NCI-H2196 treated with DMSO at 0.1 percent for 48 hours (cell line): ENCODE data around the gene FAM110D.

Experiments
- DNase-seq: peaks from one replicate; lab custom pipeline; 2025; ENCODE audit not compliant: unreplicated experiment; lab: John Stamatoyannopoulos, UW

Gene FAM110D

DNA sequence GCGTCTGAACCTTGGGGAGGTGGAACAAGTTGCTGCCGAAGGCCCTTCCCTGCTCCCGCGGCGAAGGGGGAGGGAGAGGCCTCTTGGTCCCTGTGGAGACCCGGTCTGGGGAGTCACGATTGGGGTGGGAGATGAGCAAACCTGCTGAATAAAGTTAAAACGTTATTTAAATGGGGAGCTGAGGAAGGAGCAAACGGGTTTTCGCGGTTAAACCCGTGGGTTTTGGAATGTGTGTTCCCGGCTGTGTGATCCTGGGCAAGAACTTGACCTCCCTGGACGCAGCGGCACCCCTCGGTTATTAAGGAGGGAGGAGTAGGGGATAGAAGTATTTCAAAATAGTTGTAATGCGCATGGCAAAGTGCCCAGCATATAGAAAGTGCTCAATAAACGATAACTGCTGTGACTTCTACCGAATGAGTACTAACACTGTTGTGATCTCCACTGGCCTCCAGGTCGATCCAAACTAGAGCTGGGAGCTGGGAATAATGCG lies 3.4 kb downstream of the FAM110D start:
- no peak for DNase-seq

DNA sequence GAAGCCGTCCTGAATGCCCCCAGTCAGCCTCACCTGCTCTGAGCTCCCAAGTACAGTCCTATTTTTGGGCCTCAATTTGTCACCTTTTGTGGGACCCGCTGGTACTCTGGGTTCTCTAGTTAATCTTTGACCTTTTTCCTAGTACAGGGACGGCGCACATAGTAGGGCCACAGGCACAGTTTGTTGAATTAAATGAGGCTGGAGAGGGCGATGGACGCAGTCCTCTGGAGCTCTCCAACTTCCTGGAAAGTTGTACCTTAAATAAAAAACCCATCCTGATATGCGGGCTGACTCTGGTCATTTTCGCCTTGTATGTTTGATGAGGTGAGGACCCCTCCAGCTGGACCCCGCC lies 4.8 kb downstream of the FAM110D start:
- no peak for DNase-seq

DNA sequence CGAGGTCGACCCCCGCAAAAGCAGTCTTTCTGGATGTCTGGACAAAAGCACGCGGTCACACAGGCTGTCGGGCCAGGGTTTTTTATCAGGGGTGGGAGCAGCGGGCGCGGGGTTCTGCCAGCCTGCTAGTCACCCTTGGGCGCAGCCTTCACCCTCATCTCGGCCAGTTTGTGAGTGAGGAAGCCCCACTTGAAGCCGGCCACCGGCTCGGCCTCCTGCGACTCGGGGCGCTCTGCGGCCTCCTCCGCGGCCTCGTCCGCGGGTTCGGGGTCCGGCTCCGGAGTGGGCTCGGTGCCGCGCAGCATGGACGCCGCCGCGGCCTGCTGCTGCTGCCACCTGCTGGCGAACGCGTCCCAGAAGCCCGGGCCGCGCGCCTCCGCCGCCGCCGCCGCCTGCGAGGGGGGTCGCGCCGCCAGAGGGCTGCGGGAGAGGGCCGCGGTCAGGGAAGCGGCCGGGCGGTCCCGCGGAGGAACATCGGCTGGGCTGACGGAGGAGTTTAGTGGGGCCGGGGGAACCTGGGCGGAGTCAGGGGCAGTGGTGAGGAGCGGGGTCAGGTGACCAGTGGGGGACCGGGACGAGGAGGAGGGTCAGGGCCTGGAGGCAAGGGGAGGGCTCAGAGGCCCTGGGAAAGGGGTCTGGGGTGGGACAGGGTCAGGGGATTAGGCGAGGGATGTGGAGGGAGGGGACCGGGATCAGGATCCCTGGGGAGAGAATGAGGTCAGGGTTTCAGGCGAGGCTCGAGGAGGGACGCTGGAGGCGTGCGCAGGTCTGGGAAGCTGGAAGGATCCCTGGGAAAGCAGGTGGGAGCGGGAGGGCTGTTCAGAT lies 5.4 kb downstream of the FAM110D start:
- no peak for DNase-seq

DNA sequence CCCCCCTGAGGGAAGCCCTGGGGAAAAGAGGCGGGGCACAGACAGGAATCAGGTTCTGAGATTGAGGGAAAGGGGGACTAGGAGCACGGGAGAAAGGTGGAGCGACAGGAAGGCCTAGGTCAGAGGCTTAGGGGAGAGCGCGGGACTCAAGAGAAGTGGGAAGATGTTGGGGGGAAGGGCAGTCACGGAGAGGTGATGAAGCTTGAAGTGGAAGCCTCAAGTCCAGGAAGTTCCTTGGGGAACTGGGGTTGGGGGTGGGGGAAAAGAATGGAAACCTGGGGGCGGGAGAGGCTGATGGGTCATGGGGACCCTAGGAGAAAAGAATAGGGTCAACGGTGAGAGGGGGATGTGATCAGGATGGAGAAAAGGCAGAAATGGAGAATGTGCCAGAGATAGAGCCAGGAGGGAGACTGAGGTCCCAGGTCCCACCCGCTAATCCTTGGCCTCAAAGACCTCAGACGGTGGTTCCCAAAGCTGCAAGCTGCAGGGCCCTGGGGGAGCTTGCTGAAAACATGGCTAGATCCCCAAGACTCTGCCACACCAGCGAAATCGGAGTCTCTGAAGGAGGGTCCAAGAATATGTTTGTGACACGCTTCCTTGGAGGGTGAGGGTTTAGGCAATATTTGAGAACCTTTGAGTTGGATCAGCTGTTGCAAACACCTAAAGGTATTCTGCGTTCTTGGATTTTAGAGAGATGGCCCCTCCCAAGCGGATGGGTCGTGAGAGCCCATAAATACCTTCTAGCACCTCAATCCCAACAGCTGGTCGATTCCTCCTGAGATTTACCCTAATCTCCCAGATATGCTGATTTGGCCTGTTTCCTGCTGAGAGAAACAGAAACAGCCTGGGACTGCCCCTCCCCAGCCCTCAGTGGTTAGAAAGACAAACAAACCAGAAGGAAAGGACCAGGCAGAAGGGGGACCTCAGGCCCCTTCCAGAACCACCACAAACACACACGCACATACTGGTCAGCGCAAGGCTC lies 6.3 kb downstream of the FAM110D start:
- no peak for DNase-seq

DNA sequence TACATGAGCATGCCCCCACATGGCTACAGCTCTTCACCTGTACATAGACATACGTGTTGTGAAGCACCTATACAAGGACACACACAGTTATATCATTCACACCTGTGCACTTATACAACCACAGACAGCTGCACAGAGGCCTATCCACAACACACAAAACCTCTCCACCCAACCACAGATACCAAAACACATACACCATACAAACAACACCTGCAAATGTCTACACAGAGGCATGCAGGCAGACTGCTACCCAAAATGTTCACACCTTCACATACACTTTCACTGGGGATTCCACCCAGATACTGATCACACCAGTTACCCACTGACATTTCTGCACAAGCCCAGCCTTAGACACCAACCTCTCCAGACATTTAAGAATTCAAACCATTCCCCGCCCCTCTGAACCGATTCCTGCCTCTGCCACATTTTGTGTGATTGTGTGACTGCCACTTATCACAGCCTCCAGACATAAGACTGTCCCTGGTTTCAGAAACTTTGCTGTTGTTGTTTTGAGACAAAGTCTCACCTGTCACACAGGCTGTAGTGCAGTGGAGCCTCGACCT lies 7.9 kb downstream of the FAM110D start:
- no peak for DNase-seq

DNA sequence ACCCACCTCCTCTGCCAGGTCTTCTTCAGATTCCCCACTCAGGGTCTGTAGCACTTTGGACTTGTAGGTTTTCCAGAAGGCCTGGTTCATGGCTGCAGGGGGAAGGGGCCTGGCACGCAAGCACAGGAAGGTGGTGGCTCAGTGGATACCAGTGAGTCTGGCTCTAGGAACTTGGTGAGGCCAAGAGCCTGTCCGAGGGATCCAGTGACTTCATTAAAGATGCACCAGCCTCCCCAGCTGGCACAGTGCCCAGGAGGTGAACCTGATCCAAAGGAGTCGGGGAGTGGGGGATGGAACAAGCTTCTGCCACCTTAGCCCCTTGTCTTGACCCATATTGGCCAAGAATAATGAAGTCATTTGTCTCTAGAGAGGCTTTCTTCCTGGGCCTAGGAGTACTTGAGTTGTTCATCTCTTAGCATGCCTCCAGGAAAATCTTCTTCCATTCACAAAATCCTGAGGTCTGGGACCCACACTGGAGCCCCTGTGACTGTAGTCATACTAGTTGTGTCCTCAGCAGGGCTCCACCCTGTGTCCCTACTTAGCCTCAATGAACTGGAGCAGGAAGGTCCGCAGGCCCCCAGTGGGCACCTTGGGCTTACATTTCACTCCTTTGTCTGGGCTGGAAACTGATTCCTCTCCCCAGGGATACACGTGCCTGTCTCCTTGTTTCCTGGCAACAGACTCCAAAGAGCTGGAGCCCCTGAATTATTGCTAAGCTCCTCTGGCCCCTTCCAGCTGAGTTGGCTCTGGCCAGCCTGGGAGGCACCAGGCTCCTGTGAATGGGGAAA lies 9.7 kb downstream of the FAM110D start, which contains the start of gene C1orf232:
TSS of gene C1orf232 (minus strand) at position 554 of the 788 bp plus-strand sequence. CDS start at position 90, 464 bp downstream.
- DNase-seq, result peak; percentile 45

DNA sequence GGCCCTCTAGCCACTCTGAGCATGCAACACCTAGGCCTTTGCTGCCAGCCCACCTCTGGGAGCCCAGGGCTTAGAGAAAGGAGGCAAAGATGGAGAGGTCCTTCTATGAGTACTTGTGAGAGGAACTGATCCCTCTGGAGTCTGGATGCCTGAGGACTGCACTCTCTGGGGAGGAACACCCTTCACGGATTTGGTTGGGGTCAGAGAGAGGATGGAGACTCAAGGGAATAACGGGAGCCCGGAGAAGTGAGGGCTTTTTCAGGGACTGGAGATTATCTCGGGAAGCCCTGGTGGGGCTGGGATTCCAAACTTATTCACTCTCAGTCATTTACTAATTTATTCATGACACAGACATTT lies 10.3 kb downstream of the FAM110D start:
- DNase-seq, result no peak

DNA sequence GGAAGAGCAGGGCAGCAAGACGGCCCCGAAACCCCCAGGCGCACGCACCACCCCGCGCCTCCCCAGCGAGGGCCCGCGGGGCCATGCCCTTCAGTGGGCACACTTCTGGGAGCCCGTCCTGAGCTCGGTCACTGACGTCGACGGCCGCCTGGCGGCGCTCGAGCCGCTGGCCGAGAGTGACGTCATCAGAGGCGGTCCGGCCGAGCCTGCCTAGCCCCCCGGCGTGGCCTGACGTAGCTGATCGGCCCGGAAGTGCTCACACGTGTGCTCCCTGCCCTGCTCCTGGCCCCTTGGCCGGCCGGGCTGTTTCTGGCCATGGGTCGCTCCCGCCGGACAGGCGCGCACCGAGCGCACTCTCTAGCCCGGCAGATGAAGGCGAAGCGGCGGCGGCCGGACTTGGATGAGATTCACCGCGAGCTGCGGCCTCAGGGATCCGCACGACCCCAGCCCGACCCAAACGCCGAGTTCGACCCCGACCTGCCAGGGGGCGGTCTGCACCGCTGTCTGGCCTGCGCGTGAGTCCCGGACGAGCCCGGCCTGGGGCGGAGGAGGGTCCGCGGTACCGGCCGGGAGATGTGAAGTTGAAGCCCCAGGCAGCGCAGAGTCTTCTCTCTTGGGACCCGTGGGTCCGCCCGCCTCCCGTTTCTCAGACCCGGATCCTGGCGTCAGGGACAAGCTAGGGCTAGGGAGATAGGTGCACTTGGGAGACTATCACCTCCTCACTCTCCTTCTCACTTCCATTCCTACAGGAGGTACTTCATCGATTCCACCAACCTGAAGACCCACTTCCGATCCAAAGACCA lies 11.0 kb downstream of the FAM110D start, which contains the start of gene ZNF593:
TSS of gene ZNF593 (plus strand) at position 240 of the 803 bp plus-strand sequence. CDS start at position 316, 76 bp downstream.
- DNase-seq, result peak; percentile 88

DNA sequence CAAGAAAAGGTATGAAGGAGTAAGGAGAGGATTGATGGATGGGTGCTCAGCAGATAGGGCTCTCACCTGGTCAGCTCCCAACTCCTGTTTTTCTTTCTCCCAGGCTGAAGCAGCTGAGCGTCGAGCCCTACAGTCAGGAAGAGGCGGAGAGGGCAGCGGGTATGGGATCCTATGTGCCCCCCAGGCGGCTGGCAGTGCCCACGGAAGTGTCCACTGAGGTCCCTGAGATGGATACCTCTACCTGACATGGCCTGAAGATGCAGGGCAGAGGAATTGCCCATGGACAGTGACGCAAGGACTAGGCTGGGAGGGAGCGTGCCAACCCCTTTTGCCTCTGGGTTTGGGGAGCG lies 11.6 kb downstream of the FAM110D start:
- no peak for DNase-seq

DNA sequence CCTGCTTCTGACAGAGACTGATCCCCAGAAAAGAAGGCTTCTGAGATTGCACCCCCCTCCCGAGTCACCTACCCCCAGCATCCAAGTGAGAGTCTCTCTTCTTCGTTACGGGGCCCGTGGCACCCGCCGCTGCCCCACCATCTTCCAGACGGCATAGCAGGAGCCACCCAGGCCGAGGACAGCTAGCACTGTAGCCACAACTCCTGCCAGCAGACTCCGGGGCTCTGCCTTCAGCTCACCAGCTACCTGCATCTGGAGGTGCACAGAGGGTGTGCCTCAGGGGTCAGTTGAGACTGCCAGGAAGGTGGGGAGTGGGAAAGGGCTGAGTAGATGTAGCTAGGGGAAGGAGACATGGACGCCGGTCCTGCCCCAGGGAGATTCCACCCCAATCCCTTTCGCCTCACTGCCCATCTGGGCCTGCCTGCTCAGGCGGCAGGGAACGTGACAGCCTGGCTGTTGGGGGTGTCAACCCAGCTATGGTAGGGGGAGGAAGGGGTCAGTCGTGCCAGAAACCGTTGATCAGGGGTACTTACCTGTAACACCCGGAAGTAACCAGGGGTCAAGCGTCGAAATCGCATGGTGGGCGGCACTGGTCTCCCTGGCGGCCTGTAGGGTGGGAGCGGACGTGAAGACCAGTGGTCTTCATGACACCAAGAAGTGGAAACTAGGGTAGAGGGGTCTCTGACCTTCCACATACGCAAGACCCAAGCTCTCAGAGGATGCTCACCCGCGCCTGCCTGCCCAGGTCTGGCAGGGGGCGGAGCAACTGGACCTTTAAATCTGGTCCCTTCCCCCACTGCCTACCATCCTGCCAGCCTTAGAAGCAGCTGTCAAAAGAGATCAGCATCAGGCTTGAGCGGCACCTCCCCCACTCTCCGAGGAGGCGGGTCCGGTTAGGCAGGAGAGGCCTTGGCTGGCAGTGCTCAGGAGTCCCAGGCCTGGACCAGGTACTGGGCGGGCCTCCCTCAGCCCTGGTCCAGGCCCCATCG lies 12.5 kb downstream of the FAM110D start, which contains the start of gene ZNF593OS:
TSS of gene ZNF593OS (minus strand) at position 749 of the 989 bp plus-strand sequence. CDS start at position 578, 171 bp downstream.
- no peak for DNase-seq

DNA sequence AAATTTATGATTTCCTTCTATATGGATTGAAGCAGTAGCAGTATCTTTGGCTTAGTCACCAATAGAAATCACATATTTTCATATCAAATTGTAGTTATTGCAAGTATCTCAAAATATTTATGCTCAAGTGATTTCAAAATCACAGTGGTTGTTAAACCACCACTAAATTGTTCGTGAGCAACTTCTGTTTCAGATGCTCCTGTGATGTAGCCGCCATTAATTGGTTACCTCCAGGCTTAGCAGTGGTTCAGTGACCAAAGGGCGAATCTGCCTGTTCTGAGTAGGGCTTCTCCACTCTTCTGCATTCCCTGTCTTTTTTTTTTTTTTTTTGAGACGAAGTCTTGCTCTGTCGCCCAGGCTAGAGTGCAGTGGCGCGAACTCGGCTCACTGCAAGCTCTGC lies 16.5 kb downstream of the FAM110D start:
- no peak for DNase-seq

DNA sequence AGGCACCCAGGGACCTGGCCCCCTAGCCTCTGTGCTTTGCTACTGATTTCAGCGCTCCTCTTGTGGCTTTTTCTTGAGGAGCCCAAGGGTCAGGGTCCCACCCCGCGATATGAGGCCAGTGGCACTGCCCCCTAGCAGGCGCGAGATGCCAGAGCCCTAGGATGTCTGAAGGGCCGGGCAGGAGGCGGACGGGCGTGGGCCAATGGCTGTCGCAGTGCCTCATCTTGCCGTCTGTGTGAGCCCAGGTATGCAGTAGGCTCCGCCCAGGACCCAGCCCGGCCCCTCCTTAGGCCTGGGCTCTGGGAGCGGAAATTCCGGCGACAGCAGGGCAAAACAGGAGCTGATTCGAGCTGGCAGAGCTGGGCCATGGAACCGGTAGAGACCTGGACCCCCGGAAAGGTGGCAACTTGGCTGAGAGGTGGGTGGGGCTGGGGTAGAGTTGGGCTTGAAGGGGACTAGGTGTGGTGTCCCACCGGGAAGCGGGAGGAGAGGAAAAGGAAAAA lies 18.4 kb downstream of the FAM110D start, which contains the start of gene CNKSR1:
TSS of gene CNKSR1 (plus strand) at position 310 of the 503 bp plus-strand sequence. CDS start at position 367, 57 bp downstream.
- peak; percentile 68 for DNase-seq

DNA sequence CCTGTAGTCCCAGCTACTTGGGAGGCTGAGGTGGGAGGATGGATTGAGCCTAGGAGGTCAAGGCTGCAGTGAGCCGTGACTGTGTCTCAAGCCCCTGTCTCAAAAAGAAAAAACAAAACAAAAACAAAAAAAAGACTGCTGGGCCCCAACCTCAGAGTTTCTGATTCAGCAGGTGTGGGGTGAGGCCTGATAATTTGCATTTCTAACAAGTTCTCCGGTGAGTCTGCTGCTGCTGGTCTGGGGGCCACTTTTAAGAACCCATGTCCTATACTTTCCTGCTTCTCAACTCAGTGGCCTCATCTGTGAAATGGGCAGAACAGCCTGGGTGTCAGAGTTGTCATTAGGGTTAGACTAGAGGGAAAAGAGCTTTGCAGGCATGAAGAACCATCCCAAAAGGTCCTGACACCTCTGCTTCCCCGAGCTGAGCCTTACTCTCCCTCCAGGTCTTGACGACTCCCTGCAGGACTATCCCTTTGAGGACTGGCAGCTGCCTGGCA lies 21.2 kb downstream of the FAM110D start:
- DNase-seq, result no peak

DNA sequence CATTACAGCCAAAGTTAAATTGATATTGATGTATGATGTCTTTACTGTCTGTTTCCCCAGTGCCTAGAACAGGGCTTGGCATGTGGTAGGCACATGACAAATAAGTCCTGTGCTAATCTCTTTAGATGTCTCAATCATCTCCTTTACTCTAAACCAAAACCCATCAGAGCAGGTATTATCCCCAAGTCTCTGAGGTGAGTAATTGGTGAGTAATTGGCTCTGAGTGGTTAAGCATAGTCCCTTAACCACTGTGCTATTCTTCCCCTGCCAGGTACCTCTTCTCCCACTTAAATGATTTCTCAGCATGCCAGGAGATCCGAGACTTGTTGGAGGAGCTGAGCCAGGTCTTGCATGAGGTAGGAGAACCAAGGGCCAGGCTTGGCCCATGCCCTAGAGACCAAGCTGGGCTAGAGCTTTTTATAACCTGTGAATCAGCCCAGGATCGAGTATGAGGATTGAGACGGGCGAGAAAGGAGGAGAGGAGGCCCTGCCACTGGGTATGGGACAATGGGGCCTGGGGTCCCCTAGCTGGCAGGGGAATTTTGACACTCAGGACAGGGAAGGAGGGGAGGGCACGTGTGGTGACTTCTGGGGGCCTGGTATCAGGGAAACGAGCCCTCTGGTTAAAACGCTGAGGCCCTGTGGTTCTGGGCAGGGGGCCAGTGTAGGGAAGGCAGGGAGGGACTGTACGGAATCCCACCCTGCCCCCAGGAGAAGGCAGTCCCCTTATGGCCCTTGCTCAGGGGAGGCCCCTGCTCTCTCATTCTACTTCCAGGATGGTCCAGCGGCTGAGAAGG lies 22.9 kb downstream of the FAM110D start:
- no peak for DNase-seq

DNA sequence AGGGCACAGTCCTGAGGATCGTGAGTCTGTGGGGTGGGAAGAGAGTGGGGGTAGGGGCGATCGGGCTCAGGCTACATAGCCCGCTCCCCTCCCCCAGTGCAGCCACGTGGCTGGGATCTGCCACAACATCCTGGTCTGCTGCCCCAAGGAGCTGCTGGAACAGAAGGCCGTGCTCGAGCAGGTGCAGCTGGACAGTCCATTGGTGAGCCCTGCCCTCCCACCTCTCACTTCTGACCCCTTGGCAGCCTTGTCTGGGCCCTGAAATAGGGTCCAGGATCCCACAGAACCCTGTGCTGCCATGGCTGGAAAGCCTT lies 23.5 kb downstream of the FAM110D start:
- DNase-seq, result no peak

DNA sequence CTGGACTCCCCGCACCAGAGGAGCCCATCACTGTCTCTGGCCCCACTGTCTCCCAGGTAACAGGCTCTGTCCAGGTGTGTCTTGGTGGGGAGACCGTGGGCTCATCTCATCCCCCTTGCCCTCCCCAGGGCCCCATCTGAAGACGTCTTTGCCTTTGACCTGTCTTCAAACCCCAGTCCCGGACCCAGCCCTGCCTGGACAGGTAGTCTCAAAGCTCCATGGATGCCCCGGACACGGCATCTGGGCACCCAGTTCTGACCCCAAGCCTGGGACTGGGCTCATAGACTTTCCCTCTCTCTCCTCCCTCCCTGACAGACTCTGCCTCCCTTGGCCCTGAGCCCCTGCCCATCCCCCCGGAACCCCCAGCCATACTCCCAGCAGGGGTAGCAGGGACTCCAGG lies 25.2 kb downstream of the FAM110D start:
- DNase-seq, result no peak

DNA sequence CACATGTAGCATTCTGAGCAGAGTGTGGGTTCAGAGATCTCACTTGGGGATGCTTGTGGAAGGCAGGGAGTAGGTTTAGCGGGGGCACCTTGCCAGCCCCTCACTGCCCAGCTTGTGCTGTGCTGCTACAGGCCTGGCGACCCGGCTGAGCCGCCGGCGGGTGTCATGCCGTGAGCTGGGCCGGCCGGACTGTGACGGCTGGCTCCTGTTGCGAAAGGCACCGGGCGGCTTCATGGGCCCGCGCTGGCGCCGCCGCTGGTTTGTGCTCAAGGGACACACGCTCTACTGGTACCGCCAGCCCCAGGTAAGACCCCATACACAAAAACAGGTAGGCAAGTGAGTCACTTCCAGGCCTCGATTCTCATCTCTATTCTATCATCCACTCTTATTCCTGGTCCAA lies 26.0 kb downstream of the FAM110D start:
- DNase-seq, result no peak
